ENCODE measurements around the gene PCED1B.

The PCED1B gene

DNA sequence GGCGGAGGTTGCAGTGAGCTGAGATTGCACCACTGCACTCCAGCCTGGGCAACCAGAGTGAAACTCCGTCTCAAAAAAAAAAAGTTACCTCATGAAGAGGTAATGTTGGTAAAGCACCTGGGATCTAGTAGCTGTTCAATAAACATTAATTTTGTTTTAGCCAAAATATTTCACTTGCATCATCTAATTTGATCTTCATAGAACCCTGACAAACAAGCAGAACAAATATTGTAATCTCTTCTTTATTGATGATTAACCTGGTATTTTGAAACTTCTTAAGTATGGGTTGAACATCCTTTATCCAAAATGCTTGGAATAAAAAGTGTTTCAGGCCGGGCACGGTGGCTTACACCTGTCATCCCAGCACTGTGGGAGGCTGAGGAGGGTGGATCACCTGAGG lies 149.4 kb downstream of the PCED1B start:
- no peak for DNase-seq (ENCODE audit: low spot score)
- no peak for FAIRE-seq

DNA sequence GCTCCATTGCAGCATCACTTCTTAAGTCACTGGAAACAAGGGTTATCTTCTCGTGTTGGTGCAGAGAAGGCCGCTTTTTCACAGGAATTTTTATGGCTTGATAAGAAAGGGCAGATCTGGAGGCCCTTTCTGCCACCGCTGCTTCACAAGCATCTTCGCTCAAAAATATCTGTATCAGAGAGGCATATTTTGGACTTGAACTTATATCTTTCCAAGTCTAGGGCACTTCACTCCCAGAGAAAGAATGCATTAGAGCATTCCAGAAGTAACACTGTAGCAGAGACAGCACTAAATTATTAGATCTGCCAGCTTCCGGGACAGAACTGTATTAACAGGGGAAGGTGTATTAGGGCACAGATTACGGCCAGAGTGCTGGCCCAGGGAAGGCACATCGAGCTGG lies 152.0 kb downstream of the PCED1B start:
- FAIRE-seq: no peak
- no peak for DNase-seq (ENCODE audit: low spot score)

DNA sequence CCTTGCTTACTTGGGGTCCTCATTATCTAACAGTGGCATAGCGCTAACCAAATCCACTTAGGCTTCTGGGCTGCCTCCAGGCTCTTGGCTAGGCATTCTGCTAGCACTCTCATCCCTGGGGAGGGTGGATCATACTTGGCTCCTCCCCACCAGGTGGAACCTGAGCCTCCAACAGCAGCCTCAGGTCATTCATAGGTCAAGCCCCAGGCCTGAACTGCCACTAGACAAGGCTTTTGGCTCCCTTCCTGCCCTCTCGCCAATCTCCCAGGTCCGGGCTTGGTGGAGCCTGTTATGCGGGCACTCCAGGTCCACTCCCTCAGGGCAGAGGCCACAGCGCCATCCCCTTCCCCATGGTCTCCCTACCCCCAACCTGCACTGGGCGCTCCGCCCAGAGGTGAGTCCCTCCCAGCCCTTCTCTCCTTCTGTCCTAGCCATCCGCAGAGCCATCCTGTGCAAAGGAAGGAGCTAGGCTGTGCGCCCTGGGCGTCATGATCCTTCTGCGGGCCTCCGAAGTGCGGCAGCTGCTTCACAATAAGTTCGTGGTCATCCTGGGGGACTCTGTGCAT lies 155.2 kb downstream of the PCED1B start:
- FAIRE-seq: no peak

DNA sequence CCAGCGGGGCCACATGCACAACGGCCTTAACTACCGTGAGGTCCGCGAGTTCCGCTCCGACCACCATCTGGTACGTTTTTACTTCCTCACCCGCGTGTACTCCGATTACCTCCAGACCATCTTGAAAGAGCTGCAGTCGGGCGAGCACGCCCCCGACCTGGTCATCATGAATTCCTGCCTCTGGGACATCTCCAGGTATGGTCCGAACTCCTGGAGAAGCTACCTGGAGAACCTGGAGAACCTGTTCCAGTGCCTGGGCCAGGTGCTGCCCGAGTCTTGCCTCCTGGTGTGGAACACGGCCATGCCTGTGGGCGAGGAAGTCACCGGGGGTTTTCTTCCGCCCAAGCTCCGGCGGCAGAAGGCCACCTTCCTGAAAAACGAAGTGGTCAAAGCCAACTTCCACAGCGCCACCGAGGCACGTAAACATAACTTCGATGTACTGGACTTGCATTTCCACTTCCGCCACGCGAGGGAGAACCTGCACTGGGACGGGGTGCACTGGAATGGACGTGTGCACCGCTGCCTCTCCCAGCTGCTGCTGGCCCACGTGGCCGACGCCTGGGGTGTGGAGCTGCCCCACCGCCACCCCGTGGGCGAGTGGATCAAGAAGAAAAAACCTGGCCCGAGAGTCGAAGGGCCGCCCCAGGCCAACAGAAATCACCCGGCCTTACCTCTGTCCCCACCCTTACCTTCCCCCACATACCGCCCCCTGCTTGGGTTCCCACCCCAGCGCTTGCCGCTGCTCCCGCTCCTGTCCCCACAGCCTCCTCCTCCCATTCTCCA lies 156.0 kb downstream of the PCED1B start:
- no peak for DNase-seq (ENCODE audit: low spot score)
- FAIRE-seq: no peak

More for the DNA sequence above, 155.2 kb downstream of the PCED1B start:
- DNase-seq (ENCODE audit: low spot score): no peak

DNA sequence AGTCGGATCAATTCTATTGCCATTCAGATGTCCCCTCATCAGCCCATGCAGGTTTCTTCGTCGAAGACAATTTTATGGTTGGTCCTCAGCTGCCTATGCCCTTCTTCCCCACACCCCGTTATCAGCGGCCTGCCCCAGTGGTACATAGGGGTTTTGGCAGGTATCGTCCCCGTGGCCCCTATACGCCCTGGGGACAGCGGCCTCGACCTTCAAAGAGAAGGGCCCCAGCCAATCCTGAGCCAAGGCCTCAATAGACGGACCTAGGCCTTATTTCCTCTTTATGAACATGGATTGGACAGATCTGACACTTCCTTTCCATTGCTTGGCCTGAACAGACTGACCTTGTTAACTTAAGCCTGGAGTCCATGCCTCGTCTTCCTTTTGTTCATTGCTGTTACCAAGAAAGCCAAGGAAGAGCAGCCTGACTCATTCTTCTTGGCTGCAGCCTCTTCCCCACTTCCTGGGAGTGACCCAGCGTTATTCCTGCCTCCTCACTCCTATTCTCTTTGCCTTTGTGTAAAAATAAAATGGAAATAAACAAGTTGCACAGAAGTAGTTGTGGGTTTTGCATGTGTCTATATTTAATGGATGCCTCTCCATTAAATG lies 156.8 kb downstream of the PCED1B start:
- DNase-seq (ENCODE audit: low spot score): peak; percentile 69
- peak; percentile 63 for FAIRE-seq

DNA sequence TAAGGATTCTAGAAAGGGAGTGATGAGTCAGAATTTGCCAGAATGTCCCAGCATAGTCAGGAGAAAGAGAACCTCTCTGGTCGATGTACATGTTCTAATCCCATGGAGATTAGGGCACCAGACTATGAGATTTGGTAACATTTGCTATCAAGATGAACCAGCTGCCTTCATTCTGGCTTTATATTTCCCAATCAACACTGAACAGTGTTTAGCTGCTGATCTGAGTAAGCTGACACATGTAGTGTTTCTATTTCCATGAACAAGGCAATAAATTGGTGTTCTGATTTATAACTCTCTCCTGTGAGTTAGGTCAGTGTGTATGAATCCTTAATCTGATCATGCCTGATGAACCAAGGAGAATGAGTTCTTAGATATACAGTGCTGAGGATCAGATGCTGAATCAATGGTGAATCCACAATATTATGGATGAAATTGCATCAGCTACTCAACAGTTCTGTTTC lies 158.4 kb downstream of the PCED1B start:
- FAIRE-seq: no peak
- no peak for DNase-seq (ENCODE audit: low spot score)

DNA sequence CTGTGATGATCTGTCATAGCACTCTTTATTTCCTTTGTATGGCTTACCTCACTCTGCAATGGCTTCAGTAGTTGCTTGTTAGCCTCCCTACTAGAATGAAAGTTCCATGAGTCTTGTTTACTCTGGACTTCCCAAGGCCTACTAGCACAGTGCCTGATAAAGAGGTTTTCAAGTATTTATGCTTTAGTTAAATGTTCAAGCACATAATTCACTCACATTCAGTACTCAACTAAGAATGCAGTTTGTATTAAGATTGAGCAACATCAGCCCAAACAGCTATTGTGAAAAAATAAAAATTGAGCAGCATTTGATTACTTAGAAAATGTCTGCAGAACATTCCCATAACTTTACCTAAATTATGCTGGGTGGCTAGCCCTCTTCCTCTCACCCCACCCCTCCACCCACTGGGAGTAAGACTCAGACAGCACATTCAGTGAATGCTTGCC lies 159.3 kb downstream of the PCED1B start:
- FAIRE-seq (no peak), DNase-seq (ENCODE audit: low spot score) (no peak)

DNA sequence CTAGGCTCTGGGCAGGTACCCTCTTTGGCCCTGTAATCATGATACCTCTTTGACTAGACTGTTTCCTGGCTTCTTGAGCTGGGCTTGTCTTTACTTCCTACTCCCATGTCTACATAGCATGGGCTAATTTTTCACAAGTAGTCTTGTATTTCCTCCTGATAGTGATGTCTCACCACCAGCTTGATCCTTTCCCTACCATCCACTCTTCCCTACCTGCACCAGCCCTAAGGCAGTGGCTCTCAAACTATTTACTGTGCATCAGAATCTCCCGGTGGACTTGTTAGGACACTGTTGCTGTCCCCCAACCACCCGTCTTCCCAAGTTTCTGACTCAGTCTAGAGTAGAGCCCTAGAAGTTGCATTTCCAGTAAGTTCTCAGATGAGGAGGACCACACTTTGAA lies 163.0 kb downstream of the PCED1B start:
- no peak for FAIRE-seq
- no peak for DNase-seq (ENCODE audit: low spot score)

DNA sequence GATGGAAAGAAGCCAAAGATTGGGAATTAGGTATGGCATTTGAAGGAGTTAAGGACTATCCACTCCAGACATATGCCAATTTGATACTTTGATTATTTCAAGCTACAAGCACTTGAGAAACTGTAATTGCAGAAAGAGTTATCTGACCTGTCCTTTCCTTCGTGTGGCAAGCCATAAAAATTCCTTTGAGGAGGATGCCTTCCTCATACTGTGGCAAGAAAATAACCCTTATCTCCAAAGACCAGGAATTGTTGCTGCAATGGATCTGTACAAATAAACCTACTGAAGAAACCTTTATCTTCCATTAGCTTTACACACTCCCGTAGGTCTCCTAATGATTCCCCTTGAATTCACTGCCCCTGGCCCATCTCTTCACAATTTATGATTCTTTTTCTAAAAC lies 165.4 kb downstream of the PCED1B start:
- FAIRE-seq (no peak), DNase-seq (ENCODE audit: low spot score) (no peak)

DNA sequence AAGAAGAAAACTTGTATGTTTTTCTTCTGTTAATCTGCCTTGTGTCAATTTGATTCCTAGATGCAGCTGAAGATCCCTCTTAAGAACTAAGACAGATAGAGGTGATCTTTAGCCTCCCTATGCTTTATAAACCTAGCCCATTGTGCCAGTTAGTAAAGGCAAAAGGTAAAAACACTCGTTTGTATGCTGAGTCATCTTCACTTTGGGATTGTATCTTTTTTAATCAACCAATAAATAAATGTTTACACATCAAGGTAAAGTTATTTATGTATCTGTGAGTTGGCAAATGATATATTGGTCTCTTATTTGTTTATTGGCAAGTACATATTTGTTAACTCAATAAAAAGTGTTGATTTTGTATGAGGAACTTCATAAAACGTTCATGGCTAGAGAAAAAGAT lies 166.2 kb downstream of the PCED1B start:
- FAIRE-seq: no peak
- DNase-seq (ENCODE audit: low spot score): no peak

DNA sequence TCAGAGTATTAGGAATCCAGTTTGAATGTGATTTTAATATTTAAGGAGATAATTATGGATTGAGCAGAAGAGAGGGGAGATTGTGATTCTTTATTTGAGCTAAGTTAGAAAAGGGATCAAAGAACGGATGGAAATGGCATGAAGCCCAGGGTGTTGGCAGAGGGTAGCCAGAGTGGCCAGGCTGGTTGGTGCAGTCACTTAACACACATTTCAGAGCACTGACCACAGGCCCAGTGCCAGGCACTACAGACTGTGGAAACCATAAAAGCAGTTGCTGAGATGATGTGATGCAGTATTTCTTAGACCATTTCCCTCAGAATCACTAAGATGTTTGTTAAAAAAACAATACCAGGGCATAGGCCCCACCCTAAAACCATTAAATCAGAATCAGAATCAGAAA lies 168.0 kb downstream of the PCED1B start:
- DNase-seq (ENCODE audit: low spot score) (no peak), FAIRE-seq (no peak)

DNA sequence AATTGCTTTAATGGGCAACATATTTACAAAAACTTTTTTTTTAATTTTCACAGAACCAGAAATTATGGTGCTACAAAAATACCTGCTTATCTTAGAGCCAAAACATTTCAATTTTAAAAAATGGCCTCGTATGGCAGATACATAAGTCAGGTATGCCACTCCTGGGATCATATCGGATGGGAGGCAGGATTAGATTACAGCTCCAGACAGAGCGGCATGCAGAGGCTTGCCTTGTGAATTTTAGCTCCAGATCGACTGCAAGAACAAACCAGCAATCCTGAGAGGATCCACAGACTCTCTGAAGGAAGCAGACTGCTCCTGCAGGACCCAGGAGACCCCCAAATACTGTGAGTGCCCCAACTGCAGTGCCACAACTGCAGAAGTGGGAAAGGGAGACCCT lies 169.7 kb downstream of the PCED1B start:
- FAIRE-seq (no peak), DNase-seq (ENCODE audit: low spot score) (no peak)

DNA sequence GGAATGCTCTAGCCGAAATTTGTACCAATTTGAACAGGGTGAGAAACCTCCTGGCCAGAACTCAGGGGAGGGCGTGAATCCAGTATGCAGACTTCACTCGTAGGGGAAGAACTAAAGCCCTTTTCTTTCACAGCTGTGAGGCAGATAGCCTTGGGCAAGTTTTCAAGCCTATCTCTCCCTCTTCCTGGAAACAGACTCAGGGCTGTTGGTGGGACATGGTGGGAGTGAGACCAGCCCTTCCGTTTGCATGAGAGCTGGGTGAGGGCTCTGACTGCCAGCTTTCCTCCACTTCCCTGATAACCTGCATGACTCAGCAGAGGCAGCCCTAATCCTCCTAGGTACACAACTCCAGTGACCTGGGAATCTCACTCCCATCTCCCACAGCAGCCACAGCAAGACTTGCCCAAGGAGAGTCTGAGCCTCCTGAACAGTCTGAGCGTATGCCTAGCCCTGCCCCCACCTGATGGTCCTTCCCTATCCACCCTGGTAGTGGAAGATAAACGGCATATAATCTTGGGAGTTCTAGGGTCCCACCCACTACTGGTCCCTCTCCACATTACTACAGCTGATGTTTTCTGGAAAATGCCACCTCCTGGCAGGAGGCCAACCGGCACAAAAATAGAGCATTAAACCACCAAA lies 170.4 kb downstream of the PCED1B start:
- no peak for FAIRE-seq
- DNase-seq (ENCODE audit: low spot score): no peak

DNA sequence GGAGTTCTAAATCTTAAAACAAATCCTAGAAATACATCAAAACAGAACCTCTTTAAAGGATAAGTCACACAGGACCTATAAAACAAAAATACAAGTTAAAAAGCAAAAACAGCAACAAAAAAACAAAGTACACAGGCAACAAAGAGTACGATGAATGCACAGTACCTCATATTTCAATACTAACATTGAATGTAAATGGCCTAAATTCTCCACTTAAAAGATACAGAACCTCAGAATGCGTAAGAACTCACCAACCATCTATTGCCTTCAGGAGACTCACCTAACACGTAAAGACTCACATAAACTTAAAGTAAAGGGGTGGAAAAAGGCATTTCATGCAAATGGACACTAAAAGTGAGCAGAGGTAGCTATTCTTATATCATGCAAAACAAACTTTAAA lies 172.5 kb downstream of the PCED1B start:
- DNase-seq (ENCODE audit: low spot score) (no peak), FAIRE-seq (no peak)

DNA sequence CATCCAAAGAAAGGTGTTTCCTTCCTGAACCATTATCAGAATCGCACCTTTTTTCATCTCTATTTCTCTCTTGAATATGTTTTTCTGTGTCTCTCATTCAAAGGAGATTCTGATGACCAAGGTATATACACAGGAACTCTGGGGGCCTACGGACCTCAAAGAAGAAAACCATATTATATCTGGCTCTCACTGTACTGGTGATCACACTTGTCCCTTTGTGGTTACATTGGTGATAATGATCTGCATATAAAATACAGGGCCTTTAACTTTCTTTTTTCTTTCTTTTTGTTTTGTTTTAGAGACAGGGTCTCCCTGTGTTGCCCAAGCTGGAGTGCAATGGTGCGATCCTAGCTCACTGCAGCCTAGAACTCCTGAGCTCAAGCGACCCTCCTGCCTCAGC lies 185.5 kb downstream of the PCED1B start:
- DNase-seq (ENCODE audit: low spot score) (no peak), FAIRE-seq (no peak)

DNA sequence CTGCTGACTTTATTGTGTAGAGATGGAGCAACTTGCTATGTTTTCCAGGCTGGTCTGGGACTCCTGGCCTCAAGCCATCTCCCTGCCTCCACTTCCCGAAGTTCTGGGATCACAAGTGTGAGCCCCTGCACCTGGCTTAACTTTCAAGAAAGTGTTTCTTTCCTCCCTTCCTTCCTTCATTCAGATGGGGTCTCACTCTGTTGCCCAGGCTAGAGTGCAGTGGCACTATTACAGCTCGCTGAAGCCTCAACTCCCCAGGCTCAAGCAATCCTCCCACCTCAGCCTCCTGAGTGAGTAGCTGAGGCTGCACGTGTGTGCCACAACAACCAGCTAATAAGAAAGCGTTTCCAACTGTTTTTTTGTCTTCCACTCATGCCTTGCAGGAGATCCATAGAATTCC lies 186.0 kb downstream of the PCED1B start:
- no peak for DNase-seq (ENCODE audit: low spot score)
- no peak for FAIRE-seq

DNA sequence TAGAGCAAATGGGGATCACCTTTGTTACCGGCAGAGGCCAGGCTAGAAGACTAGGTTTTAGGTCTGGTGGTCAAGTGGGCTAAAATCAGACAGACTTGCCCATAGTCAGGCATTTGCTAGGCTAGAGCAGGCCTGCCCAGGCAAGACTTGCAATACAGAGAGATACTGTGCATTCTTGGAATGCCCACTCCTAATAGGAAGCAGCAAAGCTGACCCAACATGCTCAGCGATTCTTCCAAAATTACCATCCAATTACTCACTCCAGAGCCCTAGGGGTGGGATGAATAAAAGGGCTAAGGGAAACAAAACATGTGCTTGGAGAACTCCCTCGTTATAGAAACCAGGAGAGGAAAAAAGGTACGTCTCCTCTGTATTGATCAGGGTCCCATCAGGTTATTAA lies 188.2 kb downstream of the PCED1B start:
- DNase-seq (ENCODE audit: low spot score): no peak
- FAIRE-seq: no peak

DNA sequence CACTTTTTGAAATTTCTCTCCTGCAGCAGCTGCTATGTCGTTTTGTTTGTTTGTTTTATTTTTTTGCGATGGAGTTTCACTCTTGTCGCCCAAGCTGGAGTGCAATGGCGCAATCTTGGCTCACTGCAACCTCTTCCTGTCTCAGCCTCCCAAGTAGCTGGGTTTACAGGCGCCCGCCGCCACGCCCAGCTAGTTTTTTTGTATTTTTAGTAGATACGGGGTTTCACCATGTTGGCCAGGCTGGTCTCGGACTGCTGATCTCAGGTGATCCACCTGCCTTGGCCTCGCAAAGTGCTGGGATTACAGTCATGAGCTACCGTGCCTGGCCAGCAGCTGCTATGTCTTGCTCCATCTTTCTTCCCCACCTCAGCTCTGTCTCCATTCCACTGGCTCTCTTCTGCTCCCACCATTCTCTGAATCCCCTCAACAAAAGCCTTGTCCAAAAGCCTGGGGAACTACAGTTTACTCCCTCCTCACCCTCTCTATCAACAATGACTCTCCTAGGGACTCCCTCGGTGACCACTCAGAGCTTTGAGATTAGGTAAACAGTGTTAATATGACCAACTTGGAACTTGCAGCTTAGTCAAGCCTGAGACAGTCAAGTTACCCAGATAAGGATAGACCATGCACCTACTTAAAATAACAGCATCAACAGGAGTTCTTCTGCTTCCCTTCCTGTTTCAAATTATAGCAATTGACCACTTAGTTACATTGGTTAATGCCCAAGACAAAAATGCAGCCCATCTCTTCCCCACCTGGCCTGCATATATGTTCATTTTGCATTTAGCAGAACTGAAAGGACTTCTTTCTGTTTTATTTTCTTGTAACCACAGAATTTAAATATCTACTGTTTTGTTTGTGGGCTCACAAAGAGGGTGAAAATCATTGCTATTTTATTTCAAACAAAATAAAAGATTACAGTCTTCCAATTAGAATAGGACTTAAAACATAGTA lies 189.4 kb downstream of the PCED1B start:
- DNase-seq (ENCODE audit: low spot score): peak; percentile 45
- FAIRE-seq: no peak

DNA sequence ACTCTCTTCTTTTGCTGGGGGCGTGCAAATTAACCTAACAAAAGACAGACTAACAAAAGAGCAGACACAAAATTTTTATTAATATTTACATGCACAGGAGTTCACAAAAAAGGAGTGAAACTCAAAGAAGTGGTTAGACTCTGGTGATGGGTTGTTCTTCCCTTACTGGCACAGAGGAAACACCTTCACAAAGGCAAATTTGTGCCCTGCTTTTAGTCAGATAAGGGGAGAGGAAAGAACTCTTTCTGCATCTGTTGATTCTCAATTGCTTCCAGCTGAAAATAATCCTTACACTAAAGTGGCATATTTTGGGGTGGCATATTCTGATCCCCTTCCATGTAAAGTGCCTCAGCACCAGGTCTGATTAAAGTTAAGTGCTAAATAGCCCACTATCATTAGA lies 190.5 kb downstream of the PCED1B start:
- DNase-seq (ENCODE audit: low spot score) (no peak), FAIRE-seq (no peak)

DNA sequence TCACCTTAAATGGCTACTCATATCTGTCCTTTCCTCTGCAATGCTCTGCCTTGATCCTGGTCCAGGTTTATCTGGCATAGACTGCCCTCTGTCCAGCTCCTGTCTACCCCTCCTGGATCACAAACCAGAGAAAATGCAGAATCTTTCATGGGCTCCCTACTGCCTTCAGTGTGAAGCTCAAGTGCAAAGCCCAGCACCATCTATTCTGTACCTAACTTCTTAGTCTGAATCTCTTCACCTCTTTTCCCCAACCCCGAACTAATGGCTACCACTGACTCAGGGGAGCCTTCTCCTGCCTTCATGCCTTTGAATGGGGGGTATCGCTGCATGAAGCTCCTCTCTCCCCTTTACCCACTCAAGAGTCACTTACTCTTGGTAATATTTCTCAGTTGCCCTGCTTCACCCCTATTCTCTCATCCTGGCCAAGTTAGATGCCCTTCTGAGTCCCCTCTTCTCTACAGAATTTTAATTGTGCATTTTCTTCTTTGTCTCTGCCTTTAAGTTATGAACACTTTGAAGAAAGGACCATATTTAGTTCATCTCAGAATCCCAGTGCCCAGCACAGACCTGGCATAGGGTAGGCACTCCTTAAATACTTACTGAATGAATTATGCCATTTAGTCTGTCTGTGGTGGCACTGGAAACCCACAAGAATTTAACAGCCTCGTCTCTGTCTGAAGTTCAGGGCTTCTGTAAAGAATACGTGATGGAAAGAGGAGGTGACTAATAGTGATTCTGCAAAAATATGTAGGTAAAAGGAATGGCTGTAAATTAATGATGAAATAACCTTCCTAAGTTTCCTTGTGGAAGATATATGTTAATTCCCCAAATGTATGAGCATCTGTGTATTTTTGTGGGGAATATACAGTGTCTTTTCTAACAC lies 191.6 kb downstream of the PCED1B start:
- FAIRE-seq (peak; percentile 98), DNase-seq (ENCODE audit: low spot score) (peak; percentile 99)
